ENCODE measurements around the gene CACNG6.
"Not testable (repeated sequence)": the region's sequence is repeated elsewhere in the genome, so short reads cannot be mapped to it uniquely, and the experiment has no call there.

CACNG6 gene, protein sequence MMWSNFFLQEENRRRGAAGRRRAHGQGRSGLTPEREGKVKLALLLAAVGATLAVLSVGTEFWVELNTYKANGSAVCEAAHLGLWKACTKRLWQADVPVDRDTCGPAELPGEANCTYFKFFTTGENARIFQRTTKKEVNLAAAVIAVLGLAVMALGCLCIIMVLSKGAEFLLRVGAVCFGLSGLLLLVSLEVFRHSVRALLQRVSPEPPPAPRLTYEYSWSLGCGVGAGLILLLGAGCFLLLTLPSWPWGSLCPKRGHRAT

DNA sequence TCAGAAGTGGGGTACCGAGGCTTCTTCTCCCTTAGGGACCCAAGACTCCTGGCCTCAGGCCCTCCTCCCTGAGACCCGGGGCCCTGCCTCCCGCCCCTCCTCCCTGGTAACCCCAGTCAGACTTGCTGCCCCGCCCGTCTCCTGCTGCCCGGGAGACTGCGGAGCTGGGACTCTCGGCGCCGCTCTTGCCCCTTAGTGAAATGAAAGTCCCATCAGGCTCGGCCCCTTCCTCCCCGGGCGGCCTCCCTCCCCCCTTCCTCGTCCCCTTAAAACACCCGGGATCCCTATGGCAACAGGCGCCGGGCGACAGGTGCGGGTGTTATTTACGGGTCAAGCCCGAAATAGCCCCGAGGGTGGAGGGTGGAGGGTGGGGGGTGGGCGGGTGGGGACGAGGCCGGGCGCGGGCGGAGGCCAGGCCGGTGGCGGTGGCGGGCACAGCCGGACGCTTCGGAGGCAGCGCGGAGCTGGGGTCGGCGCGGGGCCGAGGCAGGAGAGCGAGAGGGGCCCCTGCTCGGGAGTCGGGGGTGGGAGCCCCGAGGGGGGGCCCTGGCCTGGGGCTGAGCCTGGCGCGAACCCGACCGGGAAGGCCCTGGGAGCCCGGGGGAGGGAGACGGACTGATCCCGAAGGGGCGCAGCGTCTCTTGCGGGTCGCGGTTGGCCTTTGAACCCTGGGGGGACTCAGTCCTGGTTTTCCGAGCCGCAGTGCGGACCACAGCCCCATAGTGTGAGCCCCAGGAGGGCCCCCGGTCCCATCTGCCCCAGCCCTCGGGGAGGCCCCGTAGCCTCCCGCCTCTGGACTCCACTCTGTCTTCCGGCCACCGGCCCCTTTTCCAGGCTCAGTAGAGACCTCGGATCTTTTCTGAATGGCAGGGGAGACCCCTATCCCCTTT is at the start of gene CACNG6:
TSS of gene CACNG6 (plus strand) at position 414 of the 890 bp plus-strand sequence. CDS start 1,241 bp downstream, outside the sequence.
- peak; percentile 30 for DNase-seq (ENCODE audit: low spot score)

DNA sequence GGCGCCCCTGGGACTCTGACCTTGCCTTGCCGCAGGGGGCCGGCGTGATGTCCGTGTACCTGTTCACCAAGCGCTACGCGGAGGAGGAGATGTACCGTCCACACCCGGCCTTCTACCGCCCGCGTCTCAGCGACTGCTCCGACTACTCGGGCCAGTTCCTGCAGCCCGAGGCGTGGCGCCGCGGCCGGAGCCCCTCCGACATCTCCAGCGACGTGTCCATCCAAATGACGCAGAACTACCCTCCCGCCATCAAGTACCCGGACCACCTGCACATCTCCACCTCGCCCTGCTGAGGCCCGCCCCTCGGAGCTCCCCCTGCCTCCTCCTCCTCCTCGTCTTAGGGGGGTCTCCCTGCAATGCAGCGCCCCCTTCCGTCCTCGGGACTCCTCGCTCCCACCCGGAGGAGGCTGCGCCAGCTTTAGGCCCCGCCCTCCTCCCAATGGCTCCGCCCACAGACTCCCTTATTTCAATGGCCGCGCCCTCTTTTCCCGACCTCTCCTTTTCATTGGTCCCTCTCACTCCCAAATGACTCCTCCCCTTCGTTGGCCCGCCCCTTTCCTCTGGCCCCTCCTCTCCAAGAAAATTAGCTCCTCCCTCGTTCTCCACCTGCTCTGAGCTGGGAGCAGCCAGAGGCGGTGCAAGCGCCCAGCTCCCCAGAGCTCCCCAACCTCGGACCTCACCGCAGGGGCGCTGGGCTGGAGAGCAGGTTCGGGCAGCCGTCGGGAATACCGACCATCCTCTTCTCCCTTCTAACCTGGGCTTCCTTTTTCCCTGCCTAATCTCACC is 49.2 kb upstream of the CACNG6 start:
- DNase-seq (ENCODE audit: low spot score), result no peak

DNA sequence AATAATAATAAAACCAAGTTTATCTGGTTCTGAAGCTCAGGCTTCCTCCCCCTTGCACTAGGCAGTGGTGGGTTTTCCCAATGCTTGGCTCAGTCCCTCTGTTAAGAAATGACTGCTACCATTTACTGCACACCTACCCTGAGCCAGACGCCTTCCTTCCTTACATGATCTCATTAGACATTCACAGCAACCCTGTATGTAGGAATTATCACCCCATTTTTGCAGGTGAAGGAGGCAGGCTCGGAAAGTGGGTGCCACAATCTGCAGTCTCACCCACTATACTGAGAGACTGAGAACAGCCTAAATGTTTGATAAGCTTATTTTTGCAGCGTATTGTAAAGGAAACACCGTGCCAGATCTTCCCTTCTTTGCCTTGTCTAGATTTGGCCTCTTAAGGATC is 47.0 kb upstream of the CACNG6 start:
- DNase-seq (ENCODE audit: low spot score), result no peak

DNA sequence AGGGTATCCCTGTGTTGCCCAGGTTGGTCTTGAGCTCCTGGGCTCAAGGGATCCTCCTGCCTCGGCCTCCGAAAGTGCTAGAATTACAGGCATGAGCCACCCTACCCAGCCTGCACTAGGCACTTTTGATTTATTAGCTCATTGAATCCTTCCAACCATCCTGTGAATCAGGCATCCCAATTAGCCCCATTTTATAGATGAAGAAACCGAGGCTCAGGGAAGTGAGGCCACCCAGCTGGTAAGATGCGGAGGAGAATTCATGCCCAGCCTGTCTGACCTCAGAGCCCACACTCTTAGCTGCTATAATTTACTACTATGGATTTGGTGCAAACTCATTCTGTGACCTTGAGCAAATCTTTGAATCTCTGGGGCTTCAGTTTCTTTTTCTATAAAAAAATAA is 46.5 kb upstream of the CACNG6 start:
- no peak for DNase-seq (ENCODE audit: low spot score)

DNA sequence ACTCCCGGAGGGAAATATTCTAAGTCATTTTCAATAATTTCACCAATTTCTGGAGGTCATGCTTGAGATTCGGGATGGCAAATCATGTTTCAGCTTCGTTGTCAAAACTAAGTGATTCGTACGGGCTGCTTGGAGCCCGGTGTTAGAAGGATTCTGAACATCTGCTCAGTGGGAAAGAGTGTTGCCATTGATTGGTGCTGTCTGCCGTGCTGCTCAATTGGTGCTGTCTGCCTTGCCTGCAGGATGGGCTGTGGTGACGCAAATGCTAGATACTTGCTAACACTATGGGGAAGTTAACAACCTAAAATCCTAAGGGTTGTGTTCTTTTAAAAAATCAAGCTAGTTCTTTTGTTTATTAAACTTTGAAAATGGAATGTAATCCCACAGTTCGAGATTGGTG is 46.0 kb upstream of the CACNG6 start:
- no peak for DNase-seq (ENCODE audit: low spot score)

DNA sequence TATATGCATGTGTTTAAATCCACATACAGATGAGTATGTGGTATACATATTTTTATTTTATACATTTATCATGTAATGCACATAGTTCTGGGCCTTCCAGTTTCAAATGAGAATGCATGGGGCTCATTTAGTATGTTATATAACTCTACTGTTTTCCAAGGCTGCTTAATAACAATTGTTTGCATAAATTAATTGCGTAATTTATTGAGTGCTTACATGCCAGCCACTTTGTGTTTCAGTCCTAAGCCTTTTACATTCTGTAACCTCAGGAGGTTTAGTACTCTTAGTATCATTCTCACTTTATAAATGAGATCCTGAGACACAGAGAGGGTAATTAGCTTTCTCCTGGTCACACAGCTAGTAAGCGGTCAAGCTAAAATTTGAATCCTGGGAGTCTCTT is 45.4 kb upstream of the CACNG6 start:
- no peak for DNase-seq (ENCODE audit: low spot score)

DNA sequence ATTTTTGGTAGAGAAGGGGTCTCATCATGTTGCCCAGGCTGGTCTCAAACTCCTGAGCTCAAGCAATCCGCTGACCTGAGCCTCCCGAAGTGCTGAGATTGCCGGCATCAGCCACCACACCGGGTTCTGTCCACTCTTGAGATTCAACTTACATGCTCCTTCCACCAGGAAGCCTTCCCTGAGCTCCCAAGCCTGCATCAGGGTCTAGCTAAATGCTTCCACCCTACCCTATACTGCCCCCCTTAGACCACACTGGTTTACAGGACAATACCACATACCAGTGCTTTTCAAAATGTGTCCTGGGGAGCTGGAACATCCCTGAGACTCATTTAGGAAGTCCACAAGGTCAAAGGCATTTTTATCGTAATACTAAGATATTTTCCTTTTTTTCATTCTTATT is 43.8 kb upstream of the CACNG6 start:
- no peak for DNase-seq (ENCODE audit: low spot score)

DNA sequence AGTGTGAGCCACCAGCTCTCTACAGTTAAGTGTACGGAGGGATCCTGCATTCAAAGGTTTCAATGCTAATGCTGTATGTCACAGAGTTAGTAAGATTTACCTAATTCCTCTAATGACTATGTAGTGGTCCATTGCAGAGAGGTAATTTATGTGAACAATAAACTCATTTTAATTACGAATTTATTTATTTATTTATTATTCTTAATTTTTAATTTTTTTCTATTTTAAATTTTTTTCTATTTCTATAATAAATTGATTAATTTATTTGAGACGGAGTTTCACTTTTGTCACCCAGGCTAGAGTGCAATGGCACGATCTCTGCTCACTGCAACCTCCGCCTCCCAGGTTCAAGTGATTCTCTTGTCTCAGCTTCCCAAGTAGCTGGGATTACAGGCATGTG is 42.8 kb upstream of the CACNG6 start:
- not testable (repeated sequence) for DNase-seq (ENCODE audit: low spot score)

DNA sequence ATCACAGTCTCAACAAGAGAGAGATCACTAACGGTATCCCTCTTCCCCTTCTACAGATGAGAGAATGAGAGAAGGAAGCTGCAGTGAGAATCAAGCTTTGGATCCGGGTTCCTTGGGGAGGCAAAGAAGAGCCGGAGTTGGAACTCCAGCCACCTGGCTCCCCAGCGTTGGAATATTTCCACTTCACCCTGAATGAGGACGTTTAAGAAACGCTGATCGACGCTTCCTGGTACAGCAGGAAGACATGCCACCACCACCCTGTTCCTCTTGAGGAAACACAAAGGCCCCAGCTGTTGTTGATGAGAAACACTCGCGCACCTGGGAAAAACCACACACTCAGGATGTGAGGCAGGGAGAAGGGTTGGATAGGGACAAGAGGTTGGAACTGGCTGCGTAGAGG is 40.0 kb upstream of the CACNG6 start:
- no peak for DNase-seq (ENCODE audit: low spot score)

DNA sequence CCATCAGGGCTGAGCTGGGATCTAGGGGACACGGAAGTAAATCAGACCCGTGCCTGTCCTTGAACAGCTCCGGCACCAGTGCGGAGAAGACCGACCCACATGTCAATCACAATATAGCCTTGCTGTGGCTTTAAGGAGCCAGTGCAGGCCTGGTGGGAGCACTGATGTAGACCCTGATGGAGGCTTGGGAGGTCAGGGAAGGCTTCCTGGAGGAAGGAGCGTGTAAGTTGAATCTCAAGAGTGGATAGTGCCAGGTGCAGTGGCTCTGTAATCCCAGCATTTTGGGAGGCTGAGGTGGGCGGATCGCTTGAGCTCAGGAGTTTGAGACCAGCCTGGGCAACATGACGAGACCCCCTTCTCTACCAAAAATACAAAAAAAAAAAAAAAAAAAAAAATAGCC is 39.5 kb upstream of the CACNG6 start:
- no peak for DNase-seq (ENCODE audit: low spot score)

DNA sequence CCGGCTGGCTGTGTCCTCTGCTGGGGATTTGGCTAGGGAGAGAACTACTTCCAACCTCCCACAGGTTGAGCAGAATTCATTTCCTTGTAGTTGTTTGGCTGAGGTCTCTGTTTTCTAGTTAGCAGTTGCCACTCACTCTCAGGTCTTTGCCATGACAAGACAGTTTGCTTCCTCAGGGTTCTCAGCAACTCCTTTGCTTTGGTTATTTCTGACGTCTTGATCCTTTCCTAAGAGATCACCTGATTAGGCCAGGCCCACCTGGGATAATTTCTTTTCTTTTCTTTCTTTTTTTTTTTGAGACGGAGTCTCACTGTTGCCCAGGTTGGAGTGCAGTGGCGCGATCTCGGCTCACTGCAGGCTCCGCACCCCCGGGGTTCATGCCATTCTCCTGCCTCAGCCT is 38.1 kb upstream of the CACNG6 start:
- DNase-seq (ENCODE audit: low spot score), result no peak

DNA sequence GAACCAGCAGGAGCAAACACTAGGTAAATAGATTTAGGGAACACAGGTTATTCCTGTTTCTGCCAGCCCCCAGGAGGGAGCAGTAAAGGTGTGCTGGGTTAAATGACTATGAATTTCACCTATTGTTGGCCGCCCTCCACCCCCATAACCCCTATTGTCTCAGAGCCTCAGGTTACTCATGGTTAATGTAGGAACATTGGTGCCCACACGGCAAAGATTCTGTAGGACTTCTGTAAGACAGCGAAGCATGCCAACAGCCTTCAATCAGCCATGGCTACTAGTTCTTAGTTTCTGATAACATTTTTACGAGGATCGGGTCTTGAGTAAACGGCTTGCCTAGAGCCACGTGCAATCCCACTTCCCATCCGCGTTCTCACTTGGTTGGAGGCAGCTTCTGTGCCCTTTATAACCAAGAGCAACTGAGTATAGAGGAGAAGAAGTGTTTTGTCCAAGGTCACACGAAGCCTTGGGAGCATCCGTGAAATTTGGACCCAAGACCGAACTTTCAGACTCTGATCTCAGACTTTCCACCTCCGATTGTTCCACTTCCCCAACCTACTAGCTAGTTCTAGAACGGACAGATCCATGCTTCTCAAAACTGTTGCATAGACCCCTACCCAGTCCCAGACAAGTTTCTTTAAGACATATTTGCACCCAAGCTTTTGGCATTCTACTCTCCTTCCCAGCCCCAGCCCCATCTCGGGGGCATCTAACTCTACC is 33.8 kb upstream of the CACNG6 start:
- no peak for DNase-seq (ENCODE audit: low spot score)

DNA sequence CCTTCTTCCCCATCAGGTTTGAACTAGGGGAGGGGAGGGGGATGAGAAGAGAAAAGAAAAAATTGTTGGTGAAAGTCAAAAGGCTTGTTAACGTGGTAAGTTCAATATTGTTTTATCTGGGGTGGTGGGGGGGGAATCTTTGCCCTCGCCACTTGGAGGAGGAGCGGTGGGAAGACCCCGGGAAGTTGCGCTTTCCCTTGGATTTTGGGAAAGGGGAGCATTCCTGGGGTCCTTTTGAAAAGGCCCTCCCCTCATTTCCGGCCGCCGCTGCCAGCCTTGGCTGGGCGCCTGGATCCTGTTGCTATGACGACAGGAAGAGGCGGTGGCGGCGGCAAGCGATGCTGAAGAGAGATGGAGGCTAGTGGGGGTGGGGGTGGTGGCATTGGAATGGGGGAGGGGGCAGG is 33.3 kb upstream of the CACNG6 start:
- no peak for DNase-seq (ENCODE audit: low spot score)

DNA sequence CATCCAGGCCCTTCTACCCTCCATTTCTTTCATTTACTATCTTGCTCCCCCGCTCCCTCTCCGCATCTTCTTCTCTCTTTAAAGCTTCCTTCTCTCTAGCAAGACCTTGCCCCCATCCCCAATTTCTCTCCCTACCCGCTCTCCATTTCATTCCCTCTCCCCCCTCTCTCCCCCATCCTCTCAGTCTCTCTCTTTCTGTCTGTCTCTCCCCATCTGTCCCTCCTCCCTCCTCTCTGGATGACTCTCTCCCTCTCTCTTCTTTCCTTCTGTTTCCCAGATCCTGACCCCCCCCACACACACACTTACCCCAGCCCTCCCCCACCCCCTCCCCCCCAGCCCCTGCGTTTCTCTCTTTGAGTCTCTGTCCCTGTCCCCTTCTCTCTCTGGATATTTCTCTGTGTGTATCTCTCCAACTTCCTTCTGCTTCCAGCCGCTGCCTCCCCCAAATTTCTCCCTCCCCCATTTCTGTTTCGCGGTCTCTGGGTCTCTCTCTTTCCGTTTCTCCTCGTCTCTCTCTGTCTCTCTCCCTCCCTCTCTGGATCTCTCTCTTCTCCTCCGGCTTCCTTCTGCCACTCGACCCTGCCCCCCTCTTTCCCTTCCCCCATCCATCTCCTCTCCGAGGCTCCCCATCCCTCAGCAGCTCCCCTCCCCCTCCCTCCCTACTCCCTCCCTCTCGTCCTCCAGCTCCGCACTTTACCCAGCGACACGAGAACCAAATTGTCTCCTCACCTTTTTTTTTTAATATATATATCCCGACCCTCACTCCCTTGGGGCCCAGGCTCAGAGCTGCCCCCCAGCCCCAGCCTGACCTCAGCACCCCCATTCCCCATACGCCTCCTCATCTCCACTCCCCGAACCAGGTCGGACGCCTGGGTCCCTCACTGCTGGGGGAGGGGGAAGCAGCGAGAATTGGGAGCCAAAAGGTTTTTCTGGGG is 32.3 kb upstream of the CACNG6 start:
- no peak for DNase-seq (ENCODE audit: low spot score)

DNA sequence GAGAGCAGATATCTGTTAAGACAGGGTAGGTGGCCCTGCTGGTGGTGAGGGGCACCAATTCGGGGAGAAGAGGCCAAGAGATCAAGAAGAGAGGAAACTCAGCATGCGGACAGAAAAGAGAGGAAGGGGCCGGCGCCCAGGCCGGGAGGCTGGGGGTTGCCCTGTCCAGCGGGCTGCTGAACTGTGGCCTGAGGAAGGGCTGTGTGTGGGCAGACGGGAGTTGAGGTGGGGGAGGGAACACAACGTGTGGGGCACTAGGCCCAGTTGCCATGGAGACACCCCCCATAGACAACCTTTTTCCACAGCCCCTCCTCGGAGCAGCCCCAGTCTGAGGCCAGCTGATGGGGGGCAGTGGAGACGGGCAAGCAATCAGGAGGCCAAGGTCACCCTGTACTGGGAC is 31.2 kb upstream of the CACNG6 start:
- no peak for DNase-seq (ENCODE audit: low spot score)

DNA sequence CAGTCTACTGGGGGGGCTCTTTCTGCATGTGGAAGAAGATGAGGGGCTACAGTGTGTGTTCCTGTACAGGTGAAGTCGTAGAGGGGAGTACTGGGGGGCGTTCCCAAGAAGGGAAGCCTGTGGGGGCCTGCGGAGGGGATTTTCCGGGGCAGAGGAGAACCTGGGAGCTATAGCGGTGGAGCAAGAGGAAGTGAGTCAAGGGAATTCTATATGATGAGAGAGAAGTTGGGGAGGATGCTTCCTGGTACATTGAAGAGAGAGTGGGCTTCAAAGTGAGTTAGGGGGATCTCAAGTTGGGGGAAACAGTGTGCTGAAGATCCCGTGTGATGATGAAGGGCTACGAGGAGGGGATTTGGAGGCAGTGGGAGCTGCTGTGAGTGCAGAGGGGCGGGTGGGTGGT is 30.6 kb upstream of the CACNG6 start:
- no peak for DNase-seq (ENCODE audit: low spot score)

DNA sequence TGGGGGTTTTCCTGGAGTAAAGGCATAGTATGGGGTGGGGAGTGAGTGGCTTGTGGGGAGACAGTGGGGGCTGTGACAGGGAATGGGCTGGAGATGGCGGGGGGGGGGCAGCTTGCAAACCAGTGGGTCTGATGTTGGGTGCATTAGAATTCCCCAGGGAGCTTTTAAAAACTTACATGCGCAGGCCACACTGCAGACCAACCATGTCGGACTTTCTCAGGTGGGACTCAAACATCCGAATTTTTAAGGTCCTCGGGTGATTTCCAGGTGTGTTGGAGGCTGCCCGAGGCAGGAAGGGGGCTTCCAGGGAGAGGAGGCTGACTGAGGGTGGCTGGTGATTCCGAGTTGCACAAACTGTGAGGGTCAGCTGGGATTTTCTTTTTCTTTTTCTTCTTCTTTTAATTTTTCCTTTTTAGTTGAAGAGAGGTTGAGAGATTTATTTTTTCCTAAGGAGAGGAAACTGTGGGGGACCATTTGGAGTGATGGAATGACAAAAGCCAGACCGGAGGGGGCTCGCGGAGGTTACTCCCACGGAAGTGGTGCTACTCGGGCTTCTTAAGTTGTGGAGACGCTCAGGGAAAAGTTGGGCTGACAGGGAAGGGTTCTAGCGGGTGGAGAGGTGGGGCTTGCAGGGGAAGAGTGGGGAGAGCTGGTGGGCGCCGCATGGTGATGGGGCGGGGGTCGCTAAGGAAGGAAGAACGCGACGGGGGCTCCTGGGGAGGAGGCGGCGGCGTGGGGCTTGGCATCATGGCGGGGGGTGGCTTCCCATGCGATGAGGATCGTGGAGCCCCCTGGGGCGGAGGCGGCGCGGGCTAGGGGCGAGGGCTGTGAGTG is 29.7 kb upstream of the CACNG6 start:
- no peak for DNase-seq (ENCODE audit: low spot score)

DNA sequence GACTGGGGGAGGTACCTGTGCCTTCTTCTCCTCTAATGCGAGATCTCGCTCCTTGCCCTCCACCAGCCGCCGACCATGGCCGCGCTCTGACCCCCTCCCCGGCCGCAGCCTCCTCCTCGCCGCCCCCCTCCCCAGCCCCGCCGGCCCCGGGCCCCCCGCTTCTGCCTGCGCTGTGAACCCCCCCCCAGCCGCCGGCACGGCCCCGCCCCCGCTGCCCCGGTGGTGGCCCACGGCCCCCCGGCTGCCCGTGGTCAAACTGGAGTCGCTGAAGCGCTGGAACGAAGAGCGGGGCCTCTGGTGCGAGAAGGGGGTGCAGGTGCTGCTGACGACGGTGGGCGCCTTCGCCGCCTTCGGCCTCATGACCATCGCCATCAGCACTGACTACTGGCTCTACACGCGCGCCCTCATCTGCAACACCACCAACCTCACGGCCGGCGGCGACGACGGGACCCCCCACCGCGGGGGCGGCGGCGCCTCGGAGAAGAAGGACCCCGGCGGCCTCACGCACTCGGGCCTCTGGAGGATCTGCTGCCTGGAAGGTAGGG is 28.5 kb upstream of the CACNG6 start, which contains the start of gene CACNG8:
TSS of gene CACNG8 (plus strand) at position 51 of the 545 bp plus-strand sequence.
- DNase-seq (ENCODE audit: low spot score), result no peak

DNA sequence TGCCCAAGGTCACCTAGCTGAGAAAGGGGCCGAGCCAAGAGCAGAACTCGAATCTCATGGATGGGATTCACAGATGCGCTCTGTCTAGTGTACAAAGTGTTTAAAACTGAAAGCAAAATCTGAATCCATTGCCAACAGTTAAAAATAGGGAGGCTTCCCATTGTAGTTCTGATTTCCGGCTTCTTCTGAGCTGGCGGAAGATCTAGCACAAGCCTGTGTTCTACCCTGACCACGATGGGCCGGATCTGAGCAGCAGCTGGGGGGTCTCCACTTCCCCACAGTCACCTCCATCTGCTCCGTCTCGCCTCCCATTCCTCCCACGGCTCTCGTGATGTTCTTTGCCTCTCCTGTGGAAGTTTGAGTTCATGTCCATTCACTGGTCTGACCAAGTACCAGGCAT is 26.3 kb upstream of the CACNG6 start:
- DNase-seq (ENCODE audit: low spot score), result no peak

DNA sequence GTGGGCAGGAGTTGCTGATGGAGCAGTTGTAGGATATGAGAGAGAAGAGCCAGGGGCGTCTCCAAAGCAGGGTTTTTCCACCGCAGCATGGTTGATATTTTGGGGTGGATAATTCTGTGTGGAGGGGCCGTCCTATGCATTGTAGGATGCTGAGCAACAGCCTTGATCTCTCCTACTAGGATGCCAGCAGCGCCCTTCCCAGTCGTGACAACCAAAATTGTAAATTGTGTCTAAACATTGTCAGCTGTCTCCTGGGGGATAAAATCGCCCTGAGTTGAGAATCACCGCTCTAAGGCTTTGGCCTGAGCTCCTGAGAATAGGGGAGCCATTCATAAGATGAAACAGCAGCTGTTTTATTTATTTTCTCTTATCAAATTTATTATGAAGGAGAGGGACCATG is 24.5 kb upstream of the CACNG6 start:
- DNase-seq (ENCODE audit: low spot score), result no peak

All from AG08395 (cell line).